Fibroblast of mammary gland (primary cell): Measurements from ENCODE around the gene CWC27.

Source experiments
- DNase-seq: peaks from one replicate; pipeline ENCODE4 v3.0.0-alpha.2; 2010; ENCODE audit warnings: low read depth
- H3K4me3 ChIP-seq: 2 replicates; pipeline ENCODE4 v1.5.1; 2011; ENCODE audit warnings: low read depth, mild to moderate bottlenecking, low read length, moderate library complexity; ENCODE audit not compliant: control insufficient read depth
- CTCF ChIP-seq: conservative IDR thresholded peaks from 2 replicates; pipeline ENCODE4 v1.5.1; 2011; ENCODE audit warnings: low read depth, low read length, inconsistent platforms; ENCODE audit not compliant: control insufficient read depth, insufficient read depth

CWC27 gene

GRCh38 chr5:64834037-64834436, 65.3 kb downstream of the CWC27 start:
- no peak for TF ChIP-seq CTCF
- H3K4me3 ChIP-seq = no peak overlapping the region
- DNase-seq = peak; percentile 18

GRCh38 chr5:64834611-64835010, 65.9 kb downstream of the CWC27 start:
- DNase-seq = no peak
- TF ChIP-seq CTCF = no peak
- H3K4me3 ChIP-seq = no peak overlapping the region

- H3K4me3 ChIP-seq = no peak overlapping the region
- no peak for DNase-seq
- no peak for TF ChIP-seq CTCF
Observed at GRCh38 chr5:64835266-64835665, 66.5 kb downstream of the CWC27 start.

GRCh38 chr5:64836190-64836755, 67.5 kb downstream of the CWC27 start:
- no peak overlapping the region for H3K4me3 ChIP-seq
- no peak for DNase-seq
- no peak for TF ChIP-seq CTCF

- DNase-seq = no peak
- TF ChIP-seq CTCF = no peak
- no peak overlapping the region for H3K4me3 ChIP-seq
Observed at GRCh38 chr5:64836786-64837185, 68.1 kb downstream of the CWC27 start.

- TF ChIP-seq CTCF = no peak
- no peak overlapping the region for H3K4me3 ChIP-seq
- DNase-seq = peak; percentile 14
Observed at GRCh38 chr5:64838376-64838775, 69.6 kb downstream of the CWC27 start.

GRCh38 chr5:64838803-64839202, 70.1 kb downstream of the CWC27 start:
- no peak overlapping the region for H3K4me3 ChIP-seq
- TF ChIP-seq CTCF = no peak
- DNase-seq = no peak
